ENCODE data around the gene SMIM20.

DNA sequence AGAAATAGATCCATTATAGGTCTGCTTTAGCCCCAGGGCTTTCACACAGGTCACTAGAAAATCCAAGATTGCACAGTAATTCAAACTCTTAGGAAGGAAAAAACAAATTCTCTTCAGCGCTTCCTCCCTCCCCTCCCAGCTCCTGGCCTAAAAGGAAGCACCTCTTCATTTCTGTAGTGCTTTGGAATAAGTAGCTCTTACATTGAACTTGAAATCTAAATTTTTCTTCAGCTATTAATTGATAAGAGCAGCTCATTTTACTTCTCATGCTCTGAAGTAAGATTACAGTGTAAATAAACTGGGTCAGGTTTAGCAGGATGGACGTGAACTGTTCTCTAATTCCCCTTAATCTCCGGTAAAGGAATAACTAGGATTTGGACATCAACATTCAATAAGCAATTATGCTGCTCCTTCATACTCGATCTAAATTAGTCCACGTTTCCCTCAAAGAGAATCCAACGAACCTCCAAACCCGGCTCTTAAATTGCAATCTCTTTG, 40.3 kb upstream of the SMIM20 start:
- TF ChIP-seq CTCF (IDR thresholded peaks at IDR 0.05) (no peak), POLR2A (IDR thresholded peaks at IDR 0.05) (no peak), EP300 (IDR thresholded peaks at IDR 0.05) (no peak), POLR2AphosphoS5 (IDR thresholded peaks at IDR 0.05) (no peak)

Data from gastroesophageal sphincter (tissue), 3 donors.